Activated CD4-positive, alpha-beta T cell treated with anti-CD3 and anti-CD28 coated beads, Interleukin-2, amount 10 ng/mL, durations not matched to agents 24 days and 14 days (primary cell): ENCODE data around the gene TMC2. TPM values are rescaled to one million over a fixed set of nuclear protein-coding genes. Genes with fewer than 3 reads are reported as not detected.

Source experiments
- DNase-seq: peaks from one replicate; pipeline ENCODE4 v3.0.0; 2022
- H3K27ac Mint-ChIP-seq: one replicate; pipeline ENCODE4 v1.8.0; 2022; ENCODE audit warnings: mild to moderate bottlenecking, mixed read lengths
- H3K27me3 Mint-ChIP-seq: one replicate; pipeline ENCODE4 v1.8.0; 2022; ENCODE audit warnings: mixed read lengths
- H3K36me3 Mint-ChIP-seq: one replicate; pipeline ENCODE4 v1.8.0; 2022; ENCODE audit warnings: low read depth, mild to moderate bottlenecking, mixed read lengths
- H3K4me1 Mint-ChIP-seq: one replicate; pipeline ENCODE4 v1.8.0; 2021; ENCODE audit warnings: mixed read lengths
- H3K4me3 Mint-ChIP-seq: one replicate; pipeline ENCODE4 v1.8.0; 2022; ENCODE audit warnings: mild to moderate bottlenecking, moderate library complexity, mixed read lengths
- H3K9me3 Mint-ChIP-seq: one replicate; pipeline ENCODE4 v1.8.0; 2021; ENCODE audit warnings: mixed read lengths
- intact Hi-C: fragments of 100-400 bp; cut with micrococcal nuclease; formaldehyde crosslinking; loops from one replicate; pipeline ENCODE4 v1.15.1; 2023
- total RNA-seq: library from RNA; stranded (reverse); gene quantifications from 2 replicates; pipeline ENCODE4 v1.2.3, GENCODE V29; 2022

TMC2 gene
- total RNA-seq, 1 donor from 2014 or later: not detected

DNA sequence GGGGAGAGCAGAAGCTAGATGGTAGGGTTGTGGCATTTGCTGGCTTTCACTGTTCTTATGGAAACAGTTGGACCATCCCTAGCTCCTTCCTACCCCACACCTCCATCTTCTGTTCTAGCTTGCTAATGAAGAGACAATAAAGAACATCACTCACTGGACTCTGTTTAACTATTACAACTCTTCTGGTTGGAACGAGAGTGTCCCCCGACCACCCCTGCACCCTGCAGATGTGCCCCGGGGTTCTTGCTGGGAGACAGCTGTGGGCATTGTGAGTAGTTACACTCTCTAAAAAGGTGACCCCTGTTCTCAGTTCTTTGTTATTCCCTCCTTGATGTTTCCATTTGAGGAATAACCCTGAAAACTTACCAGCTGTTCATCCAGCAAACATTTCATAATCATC is 75.7 kb downstream of the TMC2 start:
- Mint-ChIP-seq H3K4me1 (no peaks in the 10 kb centered on the region), H3K4me3 (no peak overlapping the region), H3K36me3 (peaks cover 2% of the 10 kb centered on the region), H3K27ac (no peak overlapping the region), H3K9me3 (no peaks in the 10 kb centered on the region), H3K27me3 (peaks cover 22% of the 10 kb centered on the region)
- DNase-seq: no peak
- intact Hi-C loops: no loop called here

GRCh38 chr20:2616634-2617033 is 80.3 kb downstream of the TMC2 start:
- DNase-seq: no peak
- intact Hi-C loops: no loop called here
- no peak overlapping the region for H3K4me3 Mint-ChIP-seq
- H3K36me3 Mint-ChIP-seq: no peaks in the 10 kb centered on the region
- no peaks in the 10 kb centered on the region for H3K9me3 Mint-ChIP-seq
- H3K27ac Mint-ChIP-seq: no peak overlapping the region
- H3K4me1 Mint-ChIP-seq: peaks cover 2% of the 10 kb centered on the region
- H3K27me3 Mint-ChIP-seq: peaks cover 22% of the 10 kb centered on the region

- H3K4me1 Mint-ChIP-seq: peaks cover 2% of the 10 kb centered on the region
- no peaks in the 10 kb centered on the region for H3K9me3 Mint-ChIP-seq
- no peak for DNase-seq
- H3K36me3 Mint-ChIP-seq: no peaks in the 10 kb centered on the region
- no peak overlapping the region for H3K27ac Mint-ChIP-seq
- intact Hi-C loops: no loop called here
- H3K4me3 Mint-ChIP-seq: no peak overlapping the region
- peaks cover 22% of the 10 kb centered on the region for H3K27me3 Mint-ChIP-seq
These were observed 80.8 kb downstream of the TMC2 start for GRCh38 chr20:2617099-2617714.

- Mint-ChIP-seq H3K27me3 (peaks cover 21% of the 10 kb centered on the region), H3K9me3 (no peaks in the 10 kb centered on the region), H3K36me3 (no peaks in the 10 kb centered on the region), H3K4me1 (peaks cover 2% of the 10 kb centered on the region), H3K4me3 (no peak overlapping the region), H3K27ac (no peak overlapping the region)
- DNase-seq: no peak
- intact Hi-C loops: no loop called here
These were observed 82.4 kb downstream of the TMC2 start for GRCh38 chr20:2618815-2619214.

GRCh38 chr20:2619337-2619736 is 83.0 kb downstream of the TMC2 start:
- DNase-seq: no peak
- Mint-ChIP-seq H3K27ac (no peak overlapping the region), H3K4me3 (no peak overlapping the region), H3K27me3 (peaks cover 21% of the 10 kb centered on the region), H3K36me3 (no peaks in the 10 kb centered on the region), H3K4me1 (peaks cover 2% of the 10 kb centered on the region), H3K9me3 (no peaks in the 10 kb centered on the region)
- intact Hi-C loops: no loop called here

- no peak overlapping the region for H3K27ac Mint-ChIP-seq
- H3K4me1 Mint-ChIP-seq: peaks cover 2% of the 10 kb centered on the region
- H3K9me3 Mint-ChIP-seq: no peaks in the 10 kb centered on the region
- H3K4me3 Mint-ChIP-seq: no peak overlapping the region
- H3K36me3 Mint-ChIP-seq: no peaks in the 10 kb centered on the region
- H3K27me3 Mint-ChIP-seq: peaks cover 20% of the 10 kb centered on the region
- intact Hi-C loops: no loop called here
- DNase-seq: no peak
These were observed 83.7 kb downstream of the TMC2 start for GRCh38 chr20:2619961-2620595.

- H3K9me3 Mint-ChIP-seq: no peaks in the 10 kb centered on the region
- H3K4me1 Mint-ChIP-seq: peaks cover 2% of the 10 kb centered on the region
- no peak overlapping the region for H3K27ac Mint-ChIP-seq
- no peaks in the 10 kb centered on the region for H3K36me3 Mint-ChIP-seq
- H3K27me3 Mint-ChIP-seq: peaks cover 26% of the 10 kb centered on the region
- intact Hi-C loops: no loop called here
- H3K4me3 Mint-ChIP-seq: no peak overlapping the region
- DNase-seq: no peak
These were observed 87.8 kb downstream of the TMC2 start for GRCh38 chr20:2624190-2624589.

DNA sequence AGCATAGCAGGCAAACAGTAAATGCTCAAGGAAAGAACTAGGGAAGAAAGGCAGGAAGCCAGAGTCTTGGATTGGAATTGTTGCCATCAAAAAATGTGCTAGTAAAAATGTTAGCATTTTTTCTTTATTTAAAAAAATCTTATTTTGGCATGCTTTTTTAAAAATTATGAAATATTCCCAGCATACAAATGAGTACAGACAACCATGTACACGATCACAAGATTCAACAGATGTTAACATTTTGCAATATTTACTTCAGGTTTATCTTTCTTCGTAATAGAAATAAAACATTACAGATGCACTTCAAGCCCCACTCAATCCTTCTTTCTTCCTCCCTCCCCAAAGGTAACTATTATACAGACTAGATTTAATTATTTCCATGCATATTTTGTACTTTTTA is 88.7 kb downstream of the TMC2 start:
- intact Hi-C loops: no loop called here
- no peak overlapping the region for H3K4me3 Mint-ChIP-seq
- H3K4me1 Mint-ChIP-seq: peaks cover 2% of the 10 kb centered on the region
- no peaks in the 10 kb centered on the region for H3K36me3 Mint-ChIP-seq
- H3K9me3 Mint-ChIP-seq: no peaks in the 10 kb centered on the region
- H3K27me3 Mint-ChIP-seq: peaks cover 25% of the 10 kb centered on the region
- DNase-seq: no peak
- no peak overlapping the region for H3K27ac Mint-ChIP-seq

DNA sequence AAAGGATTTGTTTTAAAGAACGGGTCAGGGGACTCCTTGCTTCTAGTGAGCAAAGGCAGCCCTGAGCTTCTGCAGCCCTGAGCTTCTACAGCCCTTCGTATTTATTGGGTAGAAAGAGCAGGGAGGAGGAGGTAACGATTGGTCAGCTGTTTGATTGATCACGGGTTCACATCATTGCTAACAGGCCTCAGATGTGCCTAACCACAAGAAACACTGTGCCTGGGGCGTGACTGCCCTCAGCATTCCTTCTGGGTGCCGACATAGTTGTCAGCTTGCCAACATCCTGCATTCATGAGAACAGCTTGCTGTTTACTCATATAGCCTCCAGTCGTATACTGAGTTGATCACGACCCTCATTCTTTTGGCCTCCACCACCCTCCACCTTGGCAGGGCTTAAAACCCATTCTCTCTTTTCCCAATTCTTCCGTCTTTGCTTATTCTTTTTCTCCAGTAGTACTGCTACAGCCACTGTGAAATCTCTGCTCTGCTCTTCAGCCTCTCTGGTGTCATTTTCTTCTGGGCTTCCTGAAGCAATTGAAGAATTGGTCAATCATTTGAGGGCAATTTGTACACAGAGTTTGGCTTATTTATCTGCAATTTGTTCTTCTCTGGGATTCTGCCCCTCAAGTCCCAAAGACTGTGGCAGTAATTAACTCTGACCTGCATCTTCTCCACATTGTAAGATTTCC is 90.6 kb downstream of the TMC2 start:
- Mint-ChIP-seq H3K4me1 (no peaks in the 10 kb centered on the region), H3K27me3 (peaks cover 34% of the 10 kb centered on the region), H3K9me3 (no peaks in the 10 kb centered on the region), H3K4me3 (no peak overlapping the region), H3K27ac (no peak overlapping the region), H3K36me3 (no peaks in the 10 kb centered on the region)
- intact Hi-C loops: no loop called here
- no peak for DNase-seq

- peaks cover 43% of the 10 kb centered on the region for H3K27me3 Mint-ChIP-seq
- no peak overlapping the region for H3K4me3 Mint-ChIP-seq
- H3K4me1 Mint-ChIP-seq: no peaks in the 10 kb centered on the region
- intact Hi-C loops: no loop called here
- no peaks in the 10 kb centered on the region for H3K36me3 Mint-ChIP-seq
- H3K27ac Mint-ChIP-seq: no peak overlapping the region
- no peaks in the 10 kb centered on the region for H3K9me3 Mint-ChIP-seq
- no peak for DNase-seq
These were observed 94.9 kb downstream of the TMC2 start for GRCh38 chr20:2631228-2631627.

DNA sequence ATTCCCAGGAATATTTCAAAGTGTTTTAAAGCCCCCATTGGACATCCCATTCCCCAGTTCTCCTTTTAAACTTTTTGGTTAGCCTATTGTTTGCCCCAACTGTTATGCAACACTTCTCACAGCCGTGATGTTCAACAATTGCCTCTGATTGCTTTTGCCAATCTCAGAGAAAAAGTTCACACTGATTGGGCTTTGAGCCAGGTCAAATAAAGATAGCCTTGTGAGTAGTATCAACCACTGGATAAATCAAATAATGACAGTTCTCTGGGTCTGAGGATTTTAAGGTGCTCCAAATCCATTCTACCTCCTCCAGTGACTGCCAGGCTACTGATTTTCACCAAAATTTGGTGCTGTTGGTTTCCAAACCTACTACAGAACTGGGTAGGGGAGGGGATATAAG is 97.0 kb downstream of the TMC2 start:
- H3K36me3 Mint-ChIP-seq: no peaks in the 10 kb centered on the region
- no peak overlapping the region for H3K27ac Mint-ChIP-seq
- no peak for DNase-seq
- H3K4me1 Mint-ChIP-seq: no peaks in the 10 kb centered on the region
- H3K4me3 Mint-ChIP-seq: no peak overlapping the region
- intact Hi-C loops: no loop called here
- H3K27me3 Mint-ChIP-seq: peaks cover 33% of the 10 kb centered on the region
- no peaks in the 10 kb centered on the region for H3K9me3 Mint-ChIP-seq

DNA sequence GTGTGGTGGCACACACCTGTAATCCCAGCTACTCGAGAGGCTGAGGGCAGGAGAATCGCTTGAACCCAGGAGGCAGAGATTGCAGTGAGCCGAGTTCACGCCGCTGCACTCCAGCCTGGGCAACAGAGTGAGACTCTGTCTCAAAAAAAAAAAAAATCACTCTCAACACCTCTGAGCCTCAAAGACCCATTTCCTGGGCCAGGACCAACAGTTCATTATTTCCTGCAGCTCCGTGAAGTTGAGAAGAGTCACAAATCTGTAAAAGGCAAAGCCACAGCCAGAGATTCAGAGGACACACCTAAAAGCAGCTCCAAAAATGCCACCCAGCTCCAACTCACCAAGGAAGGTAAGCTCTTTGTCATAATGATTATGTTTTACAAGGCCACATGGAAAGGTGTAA is 100.9 kb downstream of the TMC2 start:
- no peaks in the 10 kb centered on the region for H3K9me3 Mint-ChIP-seq
- DNase-seq: no peak
- no peaks in the 10 kb centered on the region for H3K4me1 Mint-ChIP-seq
- intact Hi-C loops: no loop called here
- peaks cover 16% of the 10 kb centered on the region for H3K27me3 Mint-ChIP-seq
- no peak overlapping the region for H3K4me3 Mint-ChIP-seq
- H3K27ac Mint-ChIP-seq: no peak overlapping the region
- H3K36me3 Mint-ChIP-seq: peaks cover 3% of the 10 kb centered on the region

GRCh38 chr20:2640260-2640659 is 103.9 kb downstream of the TMC2 start:
- intact Hi-C loops: no loop called here
- Mint-ChIP-seq H3K36me3 (peaks cover 6% of the 10 kb centered on the region), H3K27me3 (no peaks in the 10 kb centered on the region), H3K4me3 (no peak overlapping the region), H3K4me1 (no peaks in the 10 kb centered on the region), H3K9me3 (no peaks in the 10 kb centered on the region), H3K27ac (no peak overlapping the region)
- no peak for DNase-seq

DNA sequence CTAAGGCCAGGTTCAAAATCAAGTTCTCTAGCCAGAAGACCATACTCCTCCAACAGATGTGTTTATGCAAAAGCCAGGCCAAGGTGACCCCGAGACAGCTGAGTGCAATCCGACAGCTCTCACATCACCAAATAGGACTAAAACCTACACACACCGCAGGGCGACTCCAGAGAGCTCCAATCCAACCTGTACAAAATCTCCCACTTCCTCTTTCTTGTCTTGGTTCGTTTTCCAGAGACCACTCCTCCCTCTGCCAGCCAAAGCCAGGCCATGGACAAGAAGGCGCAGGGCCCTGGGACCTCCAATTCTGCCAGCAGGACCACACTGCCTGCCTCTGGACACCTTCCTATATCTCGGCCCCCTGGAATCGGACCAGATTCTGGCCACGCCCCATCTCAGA is 104.5 kb downstream of the TMC2 start:
- Mint-ChIP-seq H3K9me3 (no peaks in the 10 kb centered on the region), H3K4me3 (no peak overlapping the region), H3K27me3 (no peaks in the 10 kb centered on the region), H3K4me1 (no peaks in the 10 kb centered on the region), H3K27ac (no peak overlapping the region), H3K36me3 (peaks cover 6% of the 10 kb centered on the region)
- intact Hi-C loops: no loop called here
- no peak for DNase-seq
